Medulla oblongata (tissue), 1 donor: ENCODE data around the gene DGKI.
"Not testable (repeated sequence)": the region's sequence is repeated elsewhere in the genome, so short reads cannot be mapped to it uniquely, and the experiment has no call there.

Experiments used
- DNase-seq: peaks from one replicate; pipeline ENCODE4 v3.0.0-alpha.2; 2015; ENCODE audit errors: extremely low spot score

DGKI gene

DNA sequence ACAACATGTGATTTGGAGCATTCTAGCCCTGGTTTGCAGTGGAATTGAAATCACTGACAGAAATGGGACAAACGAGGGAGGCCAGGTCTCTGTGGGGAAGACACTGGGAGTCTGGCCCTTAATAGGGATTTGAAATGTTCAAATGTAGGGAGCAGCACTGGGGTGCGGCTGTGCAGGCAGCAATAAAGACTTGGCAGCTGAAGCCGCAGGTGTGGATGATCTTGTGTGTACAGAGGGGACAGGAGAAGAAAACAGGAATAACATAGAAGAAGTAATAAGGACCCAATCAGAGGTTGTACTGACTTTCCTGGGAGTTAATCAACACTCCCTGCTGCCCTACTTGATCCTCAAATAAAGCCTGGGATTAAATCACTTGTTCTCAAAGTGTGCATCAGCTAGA, 375.6 kb downstream of the DGKI start:
- DNase-seq, result no peak

DNA sequence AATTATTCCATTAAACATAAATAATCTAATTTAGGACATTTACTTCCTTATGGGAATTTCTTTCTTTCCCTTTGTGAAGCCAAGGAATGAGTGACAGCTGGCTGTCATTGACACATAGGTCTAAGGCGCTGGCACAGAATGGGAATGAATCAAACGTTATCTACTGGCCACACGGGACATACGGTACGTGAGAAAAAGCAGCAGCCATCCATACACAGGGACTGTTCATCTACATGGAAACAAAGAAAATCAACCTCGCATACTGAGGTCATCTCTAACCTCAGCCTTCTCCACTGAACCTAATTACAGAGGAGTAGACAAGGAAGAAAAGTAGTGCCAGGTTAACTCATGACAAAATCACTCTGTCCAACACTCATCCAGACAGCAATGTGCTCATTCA, 376.9 kb downstream of the DGKI start:
- no peak for DNase-seq

GRCh38 chr7:137469191-137469811, 377.5 kb downstream of the DGKI start:
- no peak for DNase-seq

DNA sequence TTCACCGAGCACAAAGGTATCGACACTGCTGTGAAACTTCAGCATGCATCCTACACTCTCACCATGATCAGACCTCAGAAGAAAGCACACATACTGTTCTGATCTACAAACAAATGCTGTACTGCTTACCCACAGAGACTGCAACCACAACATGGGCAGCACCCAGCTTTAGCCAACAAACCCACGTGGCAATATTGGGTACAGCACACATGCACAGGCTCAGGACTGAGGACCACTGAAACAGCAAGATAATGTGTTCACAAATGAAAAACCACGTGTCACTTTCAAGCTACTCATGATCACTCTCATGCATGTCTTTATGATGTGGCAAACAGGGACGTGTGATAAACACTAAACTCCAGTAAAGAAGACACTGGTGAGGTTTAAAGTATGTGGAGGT, 383.9 kb downstream of the DGKI start:
- DNase-seq, result no peak

DNA sequence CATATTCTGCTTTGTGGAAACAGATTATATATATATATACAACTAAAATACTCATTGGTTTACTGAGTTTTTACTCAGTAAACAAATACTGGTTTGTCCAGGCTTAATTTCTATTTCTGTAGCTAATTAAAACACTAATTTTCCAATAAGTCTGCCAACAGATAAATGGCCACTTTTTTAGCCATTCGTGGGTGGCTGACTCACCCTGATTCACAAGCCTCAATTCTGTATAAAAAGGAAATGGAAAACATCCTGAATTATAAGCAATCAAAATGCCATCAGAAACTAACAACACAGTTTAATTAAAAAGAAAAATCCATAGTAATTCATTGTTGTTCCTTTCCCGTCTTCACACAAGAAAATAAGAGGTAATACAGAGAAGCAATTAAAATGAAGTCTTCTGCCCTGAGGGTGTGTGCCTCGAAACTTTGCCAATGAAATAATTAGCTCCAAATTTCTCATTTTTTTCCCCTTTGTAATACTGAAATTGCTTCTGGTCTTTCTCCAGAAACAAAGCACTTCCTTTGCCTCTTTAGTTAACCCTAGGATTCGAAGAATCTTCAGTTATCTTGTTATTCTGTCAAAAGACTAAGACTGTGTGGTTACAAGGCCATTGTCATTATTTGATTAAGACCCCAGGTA, 384.6 kb downstream of the DGKI start:
- no peak for DNase-seq

DNA sequence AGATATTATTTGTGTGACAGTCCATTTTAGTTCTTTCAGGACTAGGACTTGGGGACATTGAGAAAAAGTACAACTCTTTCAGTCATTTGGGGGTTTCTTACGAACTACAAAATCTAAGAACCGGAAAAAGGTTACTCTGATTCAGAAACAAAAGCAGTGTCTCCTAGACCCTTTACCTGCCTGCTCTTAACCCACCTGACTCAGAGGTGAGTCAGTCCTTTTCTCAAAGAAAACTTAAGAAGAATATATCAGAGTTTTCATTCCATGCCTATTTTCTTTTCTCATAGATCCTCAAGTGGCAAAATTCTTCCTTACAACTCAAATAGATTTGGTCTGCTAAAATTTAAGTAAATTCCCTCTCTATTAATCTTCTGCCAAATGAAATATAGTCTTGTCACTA, 388.4 kb downstream of the DGKI start:
- no peak for DNase-seq

- DNase-seq, result no peak
These were observed 392.0 kb downstream of the DGKI start for GRCh38 chr7:137454767-137455166.

GRCh38 chr7:137454246-137454724, 392.5 kb downstream of the DGKI start:
- DNase-seq, result peak; percentile 85

GRCh38 chr7:137453356-137453755, 393.4 kb downstream of the DGKI start:
- peak; percentile 80 for DNase-seq

DNA sequence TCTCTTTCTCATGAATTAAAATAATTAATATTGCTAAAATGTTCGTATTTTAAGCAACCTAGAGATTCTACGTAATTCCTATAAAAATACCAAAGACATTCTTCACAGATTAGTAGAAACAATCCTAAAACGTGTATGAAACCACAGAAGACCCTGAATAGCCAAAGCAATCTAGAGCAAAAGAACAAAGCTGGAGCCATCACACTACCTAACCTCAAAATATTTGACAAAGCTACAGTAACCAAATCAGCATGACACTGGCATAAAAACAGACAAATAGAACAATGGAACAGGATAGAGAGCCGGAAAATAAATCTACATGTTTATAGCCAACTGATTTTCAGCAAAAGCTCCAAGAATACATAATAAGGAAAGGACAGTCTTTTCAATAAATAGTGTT, 397.8 kb downstream of the DGKI start:
- no peak for DNase-seq

GRCh38 chr7:137448572-137448971, 398.2 kb downstream of the DGKI start:
- not testable (repeated sequence) for DNase-seq

DNA sequence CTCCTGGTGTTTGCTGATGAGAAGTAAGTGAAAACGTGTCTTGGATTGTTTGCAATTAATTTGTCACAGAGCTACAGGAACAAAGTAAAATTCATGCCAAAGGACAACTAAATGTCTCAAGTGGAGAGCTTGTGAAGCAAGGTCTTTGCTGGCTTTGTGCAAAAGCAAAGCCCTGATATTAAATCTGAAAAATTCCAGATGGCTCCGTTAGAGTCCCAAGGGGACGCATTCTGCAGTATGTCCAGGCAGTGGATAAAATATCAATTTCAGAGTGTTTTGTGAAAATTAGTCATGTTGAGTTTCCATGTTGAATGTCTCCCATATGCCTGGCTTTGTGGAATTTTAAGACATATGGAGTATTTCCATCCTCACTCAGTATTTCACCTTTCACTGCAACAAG, 400.7 kb downstream of the DGKI start:
- no peak for DNase-seq

GRCh38 chr7:137445268-137445667, 401.5 kb downstream of the DGKI start:
- DNase-seq, result no peak

GRCh38 chr7:137443616-137444015, 403.2 kb downstream of the DGKI start:
- DNase-seq, result no peak

DNA sequence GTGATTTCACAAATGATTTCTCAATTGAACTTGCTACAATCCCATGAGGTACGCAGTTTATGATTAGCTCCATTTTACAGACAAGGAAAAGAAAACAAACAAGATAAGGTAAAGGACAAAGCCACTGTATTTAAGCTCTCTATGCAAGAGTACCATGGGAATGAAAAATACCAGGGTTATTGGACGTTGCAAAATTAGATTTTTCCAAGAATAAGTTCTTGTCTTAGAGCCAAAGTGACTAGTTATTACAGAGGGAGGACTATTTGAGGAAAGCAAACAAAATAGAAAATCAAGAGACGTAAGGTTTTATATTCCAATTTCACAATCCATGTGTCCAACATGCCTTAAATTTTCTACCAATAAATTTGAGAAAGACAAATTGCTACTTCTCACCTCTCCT, 405.3 kb downstream of the DGKI start:
- no peak for DNase-seq

DNA sequence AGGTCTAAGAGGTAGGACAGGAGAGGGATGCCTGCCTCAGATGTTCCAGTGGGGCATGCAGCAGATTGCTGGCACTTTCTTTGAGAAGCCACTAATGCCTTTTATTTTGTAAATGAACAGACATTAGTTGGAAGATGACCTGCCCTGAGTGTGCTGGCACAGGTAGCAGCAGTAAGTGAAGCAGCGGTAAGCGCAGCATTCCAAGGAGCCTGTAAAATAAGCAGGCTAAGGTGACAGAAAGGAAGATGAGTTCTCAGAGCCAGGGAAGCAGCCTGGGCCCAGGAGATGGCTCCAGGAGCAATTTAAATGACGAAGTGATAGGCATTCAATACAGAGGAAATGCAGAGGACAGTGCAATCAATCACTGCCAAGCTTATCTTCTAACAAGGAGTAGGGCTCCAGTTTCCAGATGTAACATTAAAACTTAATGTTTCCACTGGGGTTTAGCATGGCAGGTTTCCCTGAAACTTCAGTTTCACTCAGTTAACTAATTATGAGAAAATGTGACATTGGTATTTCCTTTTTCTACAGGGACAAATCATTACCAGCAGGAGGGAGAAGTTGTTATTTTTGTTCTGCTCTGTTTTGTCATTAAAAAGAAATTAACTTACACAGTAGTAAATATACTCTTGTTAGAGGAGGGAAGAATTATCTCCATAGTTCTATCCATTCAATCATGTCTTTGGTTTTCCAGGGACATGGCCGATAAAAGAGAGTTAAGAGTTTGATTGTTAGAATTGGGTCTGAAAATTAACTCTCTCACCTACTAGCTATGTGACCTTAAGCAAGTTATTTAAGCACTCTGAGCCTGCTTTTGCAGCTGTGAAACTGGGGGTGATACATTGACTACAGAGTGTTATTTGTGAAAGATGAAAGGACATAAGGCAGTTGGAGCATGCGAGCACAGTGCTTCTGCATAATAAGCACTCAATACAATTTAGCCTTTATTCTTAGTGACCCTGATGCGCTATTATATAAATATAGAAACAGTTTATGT, 406.6 kb downstream of the DGKI start:
- DNase-seq, result peak; percentile 72

- DNase-seq, result peak; percentile 14
These were observed 411.8 kb downstream of the DGKI start for GRCh38 chr7:137434946-137435345.

DNA sequence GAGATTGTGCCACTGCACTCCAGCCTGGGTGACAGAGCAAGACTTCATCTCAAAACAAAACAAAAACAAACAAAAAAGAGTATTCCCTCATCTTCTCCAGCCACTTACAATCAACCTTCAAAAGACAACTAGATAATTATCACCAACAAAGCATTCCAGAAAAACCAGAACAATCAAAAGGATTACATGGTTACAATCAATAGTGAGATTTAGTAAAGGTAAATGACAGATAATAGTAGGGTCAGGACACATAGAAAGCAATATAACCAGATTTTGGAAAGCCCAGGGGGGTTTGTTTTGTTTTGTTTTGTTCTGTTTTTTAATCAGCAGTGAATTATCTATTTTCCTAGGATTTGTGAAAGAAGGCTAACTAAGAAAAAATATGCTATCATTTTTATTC, 412.2 kb downstream of the DGKI start:
- no peak for DNase-seq

DNA sequence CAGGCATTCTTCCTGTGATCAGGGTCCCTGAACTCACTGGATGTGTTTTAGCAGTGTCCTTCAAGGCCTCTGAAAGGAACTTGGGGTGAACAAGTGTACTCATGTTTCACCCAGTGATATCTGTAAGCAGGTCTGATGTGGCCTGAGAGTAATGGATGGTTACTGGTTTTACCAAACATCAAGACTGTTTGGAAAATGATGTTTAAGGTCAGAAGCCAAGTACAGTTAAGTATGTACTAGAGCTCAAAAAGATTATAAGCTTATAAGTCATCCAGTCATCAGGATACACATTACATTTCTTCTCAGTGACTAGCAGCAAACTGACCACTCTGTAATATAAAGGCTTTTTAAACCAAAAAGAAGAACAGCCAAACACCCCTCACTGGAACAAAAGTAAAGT, 423.5 kb downstream of the DGKI start:
- DNase-seq, result no peak

DNA sequence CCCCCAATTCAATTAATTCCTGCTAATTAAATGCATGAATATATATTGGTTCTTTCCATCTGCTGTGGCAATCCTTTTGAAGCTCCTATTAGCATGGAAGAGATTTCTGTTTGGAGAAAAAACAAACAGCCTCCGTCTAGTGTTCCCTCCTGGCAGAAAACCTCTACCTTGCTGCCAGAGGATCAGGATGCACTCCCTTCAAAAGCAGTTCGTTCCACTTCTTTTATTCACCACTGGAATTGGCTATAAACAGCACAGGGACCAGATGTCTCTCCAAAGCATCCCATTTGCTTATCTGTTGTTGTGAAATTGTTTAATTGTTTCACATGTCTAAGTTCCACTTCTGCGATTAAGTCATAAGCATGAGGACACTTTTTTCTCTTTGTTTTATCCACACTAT, 425.4 kb downstream of the DGKI start:
- DNase-seq, result no peak

DNA sequence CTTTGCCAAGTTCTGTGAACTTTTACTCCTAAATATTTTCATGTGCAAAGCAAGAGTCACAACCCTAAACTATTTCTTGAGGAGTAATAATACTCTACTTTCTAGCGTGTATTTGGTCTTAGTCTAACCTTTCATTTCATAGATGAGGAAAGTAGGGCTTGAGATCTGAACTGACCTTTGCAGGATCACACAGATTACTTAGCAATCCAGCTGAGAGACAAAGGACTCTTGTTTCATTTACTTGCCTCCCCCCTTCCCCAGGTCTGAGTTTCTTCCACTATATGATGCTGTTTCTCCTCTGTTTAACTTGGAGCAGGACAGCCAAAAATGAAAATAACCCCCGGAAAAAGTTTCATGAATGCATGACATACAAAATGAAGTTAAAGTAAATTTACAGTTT, 427.9 kb downstream of the DGKI start:
- no peak for DNase-seq

DNA sequence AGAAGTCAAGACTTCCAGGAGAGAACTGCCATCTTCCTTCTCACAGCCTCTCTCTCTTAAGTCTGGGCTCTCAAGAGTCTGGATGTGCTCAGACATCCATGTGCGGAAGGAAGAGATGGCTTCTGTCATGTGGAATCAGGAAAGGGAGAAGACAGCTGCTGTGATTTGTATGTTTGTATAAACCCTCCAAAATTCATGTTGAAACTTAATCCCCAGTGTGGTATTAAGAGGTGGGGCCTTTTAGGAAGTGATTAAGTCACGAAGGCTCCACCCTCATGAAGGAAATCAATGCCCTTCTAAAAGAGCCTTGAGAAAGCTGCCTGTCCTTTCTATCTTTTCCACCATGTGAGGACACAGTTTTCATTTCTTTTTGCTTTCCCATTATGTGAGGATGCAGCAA, 429.3 kb downstream of the DGKI start:
- DNase-seq, result no peak

DNA sequence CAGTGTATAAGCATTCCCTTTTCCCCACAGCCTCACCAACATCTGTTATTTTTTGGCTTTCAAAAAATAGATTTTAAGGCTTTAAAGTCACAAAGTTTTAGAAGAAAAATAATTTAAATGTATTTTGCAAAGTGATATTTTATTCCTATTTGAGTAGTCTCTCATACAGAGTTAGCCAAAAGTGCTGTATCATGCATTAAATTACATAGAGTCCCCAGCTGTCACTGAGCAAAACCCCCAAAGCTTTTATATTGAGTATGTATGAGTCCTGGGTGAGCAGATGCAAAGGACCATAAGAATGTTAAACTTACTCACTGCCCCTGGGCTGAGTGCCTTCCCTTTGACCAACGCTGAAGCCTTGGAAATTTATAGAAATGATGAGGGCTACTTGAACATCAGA, 432.9 kb downstream of the DGKI start:
- DNase-seq, result no peak
